Thyroid gland (tissue), 4 donors: ENCODE results near the gene OTUD1.

Experiments used
- POLR2A ChIP-seq, 2 donors: fragments of 450-650 bp; IDR thresholded peaks; one replicate each; pipeline ENCODE4 v1.6.1; 2017; ENCODE audit warnings: antibody characterized with exemption in 2 of 2, mild to moderate bottlenecking in 2 of 2, moderate library complexity in 1 of 2
- TF ChIP-seq, protein P1 (sequence below), 6 experiments: fragments of 200-600 bp in 3 of 6; fragments of 450-650 bp in 3 of 6; sonication (generic) in 3 of 6; IDR thresholded peaks; one replicate each; pipeline ENCODE4 v1.5.1; 2016 to 2019; ENCODE audit warnings: antibody characterized with exemption in 6 of 6, mild to moderate bottlenecking in 2 of 6, inconsistent platforms in 1 of 6, moderate library complexity in 1 of 6

DNA sequence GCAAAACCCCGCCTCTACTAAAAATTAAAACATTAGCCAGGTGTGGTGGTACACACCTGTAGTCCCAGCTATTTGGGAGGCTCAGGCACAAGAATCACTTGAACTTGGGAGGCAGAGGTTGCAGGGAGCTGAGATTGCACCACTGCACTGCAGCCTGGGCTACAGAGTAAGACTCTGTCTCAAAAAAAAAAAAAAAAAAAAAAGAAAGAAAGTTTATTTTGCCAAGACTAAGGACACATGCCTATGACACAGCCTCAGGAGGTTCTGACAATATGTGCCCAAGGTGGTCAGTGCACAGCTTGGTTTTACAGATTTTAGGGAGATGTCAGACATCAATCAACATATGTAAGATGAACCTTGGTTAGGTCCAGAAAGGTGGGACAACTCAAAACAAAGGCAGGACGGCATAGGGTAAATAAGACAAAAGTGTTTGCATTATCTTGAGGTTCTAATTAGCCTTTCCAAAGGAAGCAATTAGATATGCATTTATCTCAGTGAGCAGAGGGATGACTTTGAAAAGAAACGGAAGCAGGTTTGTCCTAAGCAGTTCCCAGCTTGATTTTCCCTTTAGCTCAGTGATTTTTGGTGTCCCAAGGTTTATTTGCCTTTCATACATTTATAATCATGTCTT, 20.7 kb upstream of the OTUD1 start:
- TF ChIP-seq, protein P1, sequence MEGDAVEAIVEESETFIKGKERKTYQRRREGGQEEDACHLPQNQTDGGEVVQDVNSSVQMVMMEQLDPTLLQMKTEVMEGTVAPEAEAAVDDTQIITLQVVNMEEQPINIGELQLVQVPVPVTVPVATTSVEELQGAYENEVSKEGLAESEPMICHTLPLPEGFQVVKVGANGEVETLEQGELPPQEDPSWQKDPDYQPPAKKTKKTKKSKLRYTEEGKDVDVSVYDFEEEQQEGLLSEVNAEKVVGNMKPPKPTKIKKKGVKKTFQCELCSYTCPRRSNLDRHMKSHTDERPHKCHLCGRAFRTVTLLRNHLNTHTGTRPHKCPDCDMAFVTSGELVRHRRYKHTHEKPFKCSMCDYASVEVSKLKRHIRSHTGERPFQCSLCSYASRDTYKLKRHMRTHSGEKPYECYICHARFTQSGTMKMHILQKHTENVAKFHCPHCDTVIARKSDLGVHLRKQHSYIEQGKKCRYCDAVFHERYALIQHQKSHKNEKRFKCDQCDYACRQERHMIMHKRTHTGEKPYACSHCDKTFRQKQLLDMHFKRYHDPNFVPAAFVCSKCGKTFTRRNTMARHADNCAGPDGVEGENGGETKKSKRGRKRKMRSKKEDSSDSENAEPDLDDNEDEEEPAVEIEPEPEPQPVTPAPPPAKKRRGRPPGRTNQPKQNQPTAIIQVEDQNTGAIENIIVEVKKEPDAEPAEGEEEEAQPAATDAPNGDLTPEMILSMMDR (IDR thresholded peaks at IDR 0.05): no peak
- TF ChIP-seq POLR2A (IDR thresholded peaks at IDR 0.05): no peak
